GM10266 (cell line): Measurements from ENCODE around the gene MYH2.
"Not testable (repeated sequence)": the region's sequence is repeated elsewhere in the genome, so short reads cannot be mapped to it uniquely, and the experiment has no call there.

Source experiments
- DNase-seq: peaks from one replicate; pipeline ENCODE4 v3.0.0; 2012; ENCODE audit errors: extremely low spot score
- CTCF ChIP-seq: IDR thresholded peaks from 2 replicates; pipeline ENCODE4 v1.5.1; 2012; ENCODE audit warnings: mild to moderate bottlenecking, low read depth; ENCODE audit not compliant: control insufficient read depth, insufficient read depth; ENCODE audit errors: missing control alignments

MYH2 gene

DNA sequence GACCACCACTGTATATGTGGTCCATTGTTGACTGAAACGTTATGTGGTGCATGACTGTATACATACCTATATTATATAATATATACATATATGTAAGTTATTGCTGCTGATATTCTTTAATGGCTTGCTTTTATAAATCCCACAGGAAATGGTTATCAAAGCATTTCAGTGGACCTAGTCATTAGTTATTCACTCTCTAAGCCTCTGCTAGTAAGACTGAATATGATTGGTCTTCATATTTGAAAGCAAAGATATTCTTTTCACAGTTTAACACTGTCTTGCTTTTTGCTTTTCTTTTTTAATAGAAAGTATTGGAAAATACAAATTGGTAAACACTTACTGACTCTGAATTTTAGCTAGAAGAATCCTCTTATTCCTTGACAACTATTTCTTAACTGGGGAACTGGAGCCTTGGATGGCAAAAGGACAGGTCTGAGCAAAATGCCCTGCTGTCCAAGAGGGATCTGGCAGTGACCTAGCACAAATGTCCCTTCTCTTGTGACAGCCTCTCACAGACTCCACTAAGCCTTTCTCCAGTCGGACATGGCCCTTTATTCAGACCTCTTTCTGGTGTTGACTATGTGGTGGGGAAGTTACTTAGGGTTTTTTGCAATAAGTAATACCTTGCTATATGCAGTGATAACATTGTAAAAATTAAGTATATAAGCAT is 14.7 kb upstream of the MYH2 start:
- TF ChIP-seq CTCF = no peak
- no peak for DNase-seq

DNA sequence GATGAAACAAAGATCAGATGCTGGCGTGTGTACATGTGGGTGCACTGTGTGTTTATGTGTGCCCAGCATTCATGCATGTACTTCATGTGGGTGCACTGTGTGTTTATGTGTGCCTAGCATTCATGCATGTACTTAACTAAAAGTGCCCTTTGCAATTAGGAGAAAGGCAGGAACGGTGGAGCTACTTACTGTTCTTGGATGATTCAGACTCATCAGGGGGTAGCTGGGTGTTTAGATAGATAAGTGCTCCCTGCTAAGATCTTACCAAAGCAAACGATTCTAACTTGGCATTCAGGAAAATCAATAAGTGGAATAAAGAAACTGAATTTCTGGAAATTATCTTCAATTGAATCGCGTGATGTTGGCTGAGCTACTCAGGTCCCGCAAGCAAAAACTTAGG is 8.6 kb upstream of the MYH2 start:
- TF ChIP-seq CTCF = no peak

GRCh38 chr17:10557422-10557821 is 8.0 kb upstream of the MYH2 start:
- no peak for DNase-seq
- no peak for TF ChIP-seq CTCF

More for the DNA sequence above, 8.6 kb upstream of the MYH2 start:
- DNase-seq = no peak

- TF ChIP-seq CTCF = no peak
- DNase-seq = no peak
Observed at GRCh38 chr17:10556301-10557005, 7.0 kb upstream of the MYH2 start.

- TF ChIP-seq CTCF = no peak
Observed at GRCh38 chr17:10550014-10550413, 556 bp upstream of the MYH2 start.

DNA sequence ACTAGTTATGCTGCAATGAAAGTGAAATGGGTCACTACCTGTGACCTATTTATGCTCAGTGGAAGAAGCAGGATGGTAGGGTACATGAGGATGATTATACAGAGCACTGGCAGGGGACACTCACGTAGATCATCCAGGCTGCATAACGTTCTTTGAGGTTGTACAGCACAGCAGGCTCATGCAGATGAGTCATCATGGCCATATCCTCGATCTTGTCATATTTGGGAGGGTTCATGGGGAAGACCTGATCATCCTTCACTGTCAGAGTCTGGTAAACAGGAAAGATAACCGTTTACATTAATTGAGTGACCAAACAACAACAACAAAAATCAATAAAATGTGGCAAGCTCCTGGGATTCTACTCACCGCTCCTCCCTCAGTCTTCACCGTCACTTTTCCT is 2.1 kb downstream of the MYH2 start:
- TF ChIP-seq CTCF = no peak
- DNase-seq = no peak

More at GRCh38 chr17:10550014-10550413, 556 bp upstream of the MYH2 start:
- DNase-seq = no peak

- DNase-seq = not testable (repeated sequence)
Observed at GRCh38 chr17:10543486-10543885, 6.0 kb downstream of the MYH2 start.

DNA sequence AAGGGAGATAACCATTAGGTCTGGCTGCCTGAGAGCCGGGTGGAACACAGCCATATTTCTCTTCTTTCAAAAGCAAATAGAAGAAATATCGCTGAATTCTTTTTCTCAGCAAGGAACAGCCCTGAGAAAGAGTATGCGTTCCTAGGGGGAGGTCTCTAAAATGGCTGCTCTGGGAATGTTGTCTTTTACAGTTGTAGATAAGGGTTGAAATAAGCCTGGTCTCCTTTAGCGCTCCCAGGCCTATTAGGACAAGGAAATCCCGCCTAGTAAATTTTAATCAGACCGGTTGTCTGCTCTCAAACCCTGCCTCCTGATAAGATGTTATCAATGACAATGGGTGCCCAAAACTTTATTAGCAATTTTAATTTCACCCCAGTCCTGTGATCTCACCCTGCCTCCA is 8.3 kb downstream of the MYH2 start:
- not testable (repeated sequence) for DNase-seq
